Spinal cord (tissue), 10 donors: ENCODE results near the gene EGFL6. TPM values are rescaled to one million over a fixed set of nuclear protein-coding genes. Genes with fewer than 3 reads are reported as not detected.
"Not testable (repeated sequence)": the region's sequence is repeated elsewhere in the genome, so short reads cannot be mapped to it uniquely, and the experiment has no call there.

Source experiments
- DNase-seq, 6 donors: peaks; one replicate each; pipeline versions ENCODE4 v3.0.0 to v3.0.0-alpha.2; 2013 to 2015; ENCODE audit warnings: low spot score in 6 of 6, low read depth in 4 of 6
- H3K27ac ChIP-seq: one replicate; pipeline ENCODE4 v1.5.1; 2013; ENCODE audit warnings: low read depth, low read length, control low read depth
- H3K27me3 ChIP-seq: one replicate; pipeline ENCODE4 v1.6.1; 2013; ENCODE audit warnings: low read length; ENCODE audit not compliant: control insufficient read depth, insufficient read depth
- H3K36me3 ChIP-seq: one replicate; pipeline ENCODE4 v1.6.1; 2013; ENCODE audit warnings: low read length; ENCODE audit not compliant: control insufficient read depth, insufficient read depth
- H3K4me1 ChIP-seq: one replicate; pipeline ENCODE4 v1.6.1; 2013; ENCODE audit warnings: low read length; ENCODE audit not compliant: control insufficient read depth, insufficient read depth
- H3K4me3 ChIP-seq: one replicate; pipeline ENCODE4 v1.5.1; 2013; ENCODE audit warnings: low read depth, low read length, control low read depth
- H3K9me3 ChIP-seq: one replicate; pipeline ENCODE4 v1.6.1; 2013; ENCODE audit warnings: low read length; ENCODE audit not compliant: control insufficient read depth, insufficient read depth
- WGBS: methylation state at CpG from one replicate; pipeline ENCODE4 v1.1.5; 2013; ENCODE audit warnings: missing lambda C conversion rate; ENCODE audit not compliant: insufficient coverage; 5-methylcytosine and 5-hydroxymethylcytosine counted together
- polyA plus RNA-seq, 2 donors: library from polyadenylated mRNA; unstranded; fragments of 120-200 nt; gene quantifications; one replicate each; pipeline ENCODE4 v1.2.1, GENCODE V29; 2013; ENCODE audit not compliant: insufficient read length in 2 of 2
- total RNA-seq, 2 donors: library from RNA; depleted of rRNA in 1 of 2; stranded (reverse); fragments of 120-200 nt in 1 of 2; fragments of >200 nt in 1 of 2; gene quantifications; one replicate each; pipeline versions ENCODE4 v1.2.3 to v1.2.4, GENCODE V29; 2013 to 2014
- donor health status: healthy.

The EGFL6 gene
- total and polyA plus RNA-seq, 4 donors, result 12.7 to 27.8 (median 18.3) TPM

GRCh38 chrX:13676885-13677284, 107.5 kb downstream of the EGFL6 start:
- Histone ChIP-seq H3K4me3 (no peak overlapping the region), H3K9me3 (no peaks in the 10 kb centered on the region), H3K4me1 (no peaks in the 10 kb centered on the region), H3K27ac (no peak overlapping the region), H3K36me3 (no peaks in the 10 kb centered on the region), H3K27me3 (peaks cover 10% of the 10 kb centered on the region)
- no peak for DNase-seq

GRCh38 chrX:13679700-13680099, 110.3 kb downstream of the EGFL6 start:
- H3K9me3 ChIP-seq, DNase-seq, H3K4me1 ChIP-seq, H3K27ac ChIP-seq, H3K4me3 ChIP-seq, H3K36me3 ChIP-seq: not testable (repeated sequence)
- WGBS, result 71% methylated on average over 1 of the region's 4 CpGs
- peaks cover 12% of the 10 kb centered on the region for H3K27me3 ChIP-seq

- no CpG with 5 or more reads among the region's 7 CpGs for WGBS
- Histone ChIP-seq H3K27ac (no peak overlapping the region), H3K9me3 (no peaks in the 10 kb centered on the region), H3K27me3 (peaks cover 17% of the 10 kb centered on the region), H3K4me1 (no peaks in the 10 kb centered on the region), H3K4me3 (no peak overlapping the region), H3K36me3 (no peaks in the 10 kb centered on the region)
- DNase-seq, result no peak
Measured at GRCh38 chrX:13681595-13681994, 112.2 kb downstream of the EGFL6 start.

Other genes with a start within 250 kb of the EGFL6 start
- gene ATXN3L, start 249.5 kb upstream of the EGFL6 start, total RNA-seq, result not detected
- not detected for gene ATXN3L, start 249.5 kb upstream of the EGFL6 start, polyA plus RNA-seq
- gene TCEANC, start 83.5 kb downstream of the EGFL6 start, total RNA-seq, result 1 to 10 TPM; 8.2 to 9.6 TPM
- 1 to 10 TPM; 4.7 to 6.0 TPM for gene TCEANC, start 83.5 kb downstream of the EGFL6 start, polyA plus RNA-seq
- gene RAB9A, start 119.5 kb downstream of the EGFL6 start, total RNA-seq, result 10 to 100 TPM; 34.9 to 41.3 TPM
- gene RAB9A, start 119.5 kb downstream of the EGFL6 start, polyA plus RNA-seq, result 10 to 100 TPM; 47.5 to 63.4 TPM
- 10 to 100 TPM; 27.4 to 38.8 TPM for gene TRAPPC2, start 165.0 kb downstream of the EGFL6 start, total RNA-seq
- gene TRAPPC2, start 165.0 kb downstream of the EGFL6 start, polyA plus RNA-seq, result 10 to 100 TPM; 18.6 to 24.7 TPM
- 10 to 100 TPM; 20.3 to 30.6 TPM for gene OFD1, start 165.1 kb downstream of the EGFL6 start, total RNA-seq
- 10 to 100 TPM; 28.8 to 29.8 TPM for gene OFD1, start 165.1 kb downstream of the EGFL6 start, polyA plus RNA-seq
- 100 to 1,000 TPM; 317 to 523 TPM for gene GPM6B, start 247.5 kb downstream of the EGFL6 start, total RNA-seq
- 100 to 1,000 TPM; 432 to 757 TPM for gene GPM6B, start 247.5 kb downstream of the EGFL6 start, polyA plus RNA-seq